ES-I3 (cell line): Measurements from ENCODE around the gene TAF11.
"Not testable (repeated sequence)": the region's sequence is repeated elsewhere in the genome, so short reads cannot be mapped to it uniquely, and the experiment has no call there.

Source experiments
- H3K36me3 ChIP-seq: 2 replicates; pipeline ENCODE4 v1.6.1; 2013; ENCODE audit warnings: mild to moderate bottlenecking, low read length, control low read depth, moderate library complexity; ENCODE audit not compliant: insufficient read depth
- H3K4me1 ChIP-seq: 2 replicates; pipeline ENCODE4 v1.6.1; 2013; ENCODE audit warnings: mild to moderate bottlenecking, control low read depth, low read length; ENCODE audit not compliant: insufficient read depth
- H3K9ac ChIP-seq: 2 replicates; pipeline ENCODE4 v1.6.1; 2013; ENCODE audit warnings: low read depth, mild to moderate bottlenecking, low read length, moderate library complexity
- H3K9me3 ChIP-seq: 2 replicates; pipeline ENCODE4 v1.6.1; 2013; ENCODE audit warnings: mild to moderate bottlenecking, low read length, moderate library complexity; ENCODE audit not compliant: control insufficient read depth, insufficient read depth

TAF11 gene, protein sequence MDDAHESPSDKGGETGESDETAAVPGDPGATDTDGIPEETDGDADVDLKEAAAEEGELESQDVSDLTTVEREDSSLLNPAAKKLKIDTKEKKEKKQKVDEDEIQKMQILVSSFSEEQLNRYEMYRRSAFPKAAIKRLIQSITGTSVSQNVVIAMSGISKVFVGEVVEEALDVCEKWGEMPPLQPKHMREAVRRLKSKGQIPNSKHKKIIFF

DNA sequence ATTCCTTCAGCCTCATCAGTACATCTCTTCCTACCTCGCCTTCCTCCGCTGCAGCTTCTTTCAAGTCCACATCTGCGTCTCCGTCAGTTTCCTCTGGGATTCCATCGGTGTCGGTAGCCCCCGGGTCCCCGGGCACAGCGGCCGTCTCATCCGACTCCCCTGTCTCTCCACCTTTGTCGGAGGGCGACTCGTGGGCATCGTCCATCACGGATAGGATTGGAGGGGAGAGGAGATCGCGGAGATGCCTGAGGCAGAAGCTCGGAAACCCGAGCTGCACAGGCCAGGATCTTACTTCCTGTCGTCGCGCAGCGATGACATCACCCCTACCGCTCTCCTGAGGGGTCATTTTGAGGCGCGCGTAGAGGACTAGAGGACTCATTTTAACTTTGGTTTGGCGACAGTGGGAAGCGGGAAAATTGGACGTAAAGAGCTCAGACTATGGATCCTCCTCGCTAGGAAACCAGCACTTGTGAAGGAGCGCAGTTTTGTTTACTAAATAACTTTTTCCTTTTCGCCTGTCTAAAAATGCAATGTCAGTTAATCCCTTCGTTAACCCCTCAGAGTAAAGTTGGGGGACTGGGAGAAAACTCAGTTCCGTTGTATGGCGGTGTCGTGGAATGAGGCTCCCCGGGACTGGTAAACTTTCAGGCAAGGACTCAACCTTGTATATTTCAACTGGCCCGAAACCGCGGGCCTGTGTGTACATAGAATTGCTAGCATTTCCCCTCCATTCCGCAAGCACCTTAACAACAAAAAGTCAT, at the start of gene TAF11:
TAF11 (minus strand) TSS at position 290 of the 761 bp plus-strand sequence; CDS start at position 205, 85 bp downstream.
- no peaks in the 10 kb centered on the region for H3K36me3 ChIP-seq
- no peaks in the 10 kb centered on the region for H3K4me1 ChIP-seq
- peak within 1 kb of the TSS; percentile 75 for H3K9ac ChIP-seq
- no peaks in the 10 kb centered on the region for H3K9me3 ChIP-seq

GRCh38 chr6:34934516-34934915, 46.7 kb upstream of the TAF11 start:
- Histone ChIP-seq H3K4me1 (no peaks in the 10 kb centered on the region), H3K36me3 (no peaks in the 10 kb centered on the region), H3K9ac (no peak overlapping the region), H3K9me3 (no peaks in the 10 kb centered on the region)

- not testable (repeated sequence) for H3K36me3 ChIP-seq, H3K9ac ChIP-seq, H3K9me3 ChIP-seq, H3K4me1 ChIP-seq
Observed at GRCh38 chr6:34932202-34932601, 44.4 kb upstream of the TAF11 start.

GRCh38 chr6:34930221-34930620, 42.4 kb upstream of the TAF11 start:
- no peaks in the 10 kb centered on the region for H3K36me3 ChIP-seq
- H3K9me3 ChIP-seq: no peaks in the 10 kb centered on the region
- no peak overlapping the region for H3K9ac ChIP-seq
- H3K4me1 ChIP-seq: peaks cover 10% of the 10 kb centered on the region; the same call in 1 of the 2 replicates

DNA sequence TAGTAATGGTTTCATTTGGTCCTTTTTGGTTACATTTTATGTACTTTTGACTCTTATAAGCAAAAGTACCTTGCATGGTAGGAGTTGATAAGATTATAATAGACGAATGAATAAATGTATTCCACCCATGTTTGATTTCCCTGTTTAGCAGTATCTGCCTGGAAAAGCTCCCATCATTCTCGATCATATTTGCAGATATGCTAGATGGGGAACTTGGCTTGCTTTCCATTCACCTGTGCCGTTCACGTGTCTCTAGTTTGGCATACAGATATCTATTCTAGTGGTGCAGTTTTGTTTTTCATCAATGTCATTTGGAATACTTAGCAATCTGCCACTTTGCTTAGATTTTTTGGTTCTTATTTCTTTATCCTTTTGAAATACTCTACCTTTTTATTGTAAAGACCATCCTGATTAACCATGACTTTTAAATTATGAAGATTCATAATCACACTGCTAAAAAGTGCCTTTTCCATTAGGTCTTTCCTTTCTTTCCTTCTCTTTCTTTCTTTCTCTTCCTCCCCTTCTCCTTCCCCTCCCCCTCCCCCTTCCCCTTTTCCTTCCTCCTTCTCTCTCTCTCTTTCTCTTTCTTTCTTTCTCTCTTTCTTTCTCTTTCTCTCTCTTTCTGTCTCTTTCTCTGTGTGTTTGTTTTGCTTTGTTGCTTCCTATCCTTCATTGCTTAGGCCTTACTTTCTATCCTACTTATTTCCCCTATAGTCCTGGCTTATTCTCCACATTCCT, 41.6 kb upstream of the TAF11 start:
- H3K9me3 ChIP-seq: no peaks in the 10 kb centered on the region
- peaks cover 10% of the 10 kb centered on the region; the same call in 1 of the 2 replicates for H3K4me1 ChIP-seq
- H3K36me3 ChIP-seq: no peaks in the 10 kb centered on the region
- H3K9ac ChIP-seq: no peak overlapping the region

DNA sequence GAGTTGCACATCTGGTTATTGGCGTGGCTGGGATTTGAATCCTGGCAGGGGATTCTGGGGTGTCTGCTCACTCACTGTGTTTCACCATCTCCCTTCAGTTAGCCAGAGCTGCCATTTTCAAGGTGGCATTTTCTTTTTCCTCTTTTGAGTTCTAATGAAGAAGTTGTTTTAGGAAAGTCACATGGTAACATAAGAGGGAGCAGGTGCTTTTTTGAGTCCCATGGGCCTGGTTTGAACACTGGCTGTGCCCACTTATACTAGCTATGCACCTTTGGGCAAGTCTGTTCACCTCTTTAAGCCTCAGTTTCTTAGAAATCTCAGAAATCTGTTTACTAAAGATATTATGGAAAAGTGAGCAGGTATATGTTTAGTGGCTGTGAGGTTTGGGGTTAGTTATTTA, 40.9 kb upstream of the TAF11 start:
- Histone ChIP-seq H3K9me3 (no peaks in the 10 kb centered on the region), H3K9ac (no peak overlapping the region), H3K4me1 (peaks cover 10% of the 10 kb centered on the region; the same call in 1 of the 2 replicates), H3K36me3 (no peaks in the 10 kb centered on the region)

DNA sequence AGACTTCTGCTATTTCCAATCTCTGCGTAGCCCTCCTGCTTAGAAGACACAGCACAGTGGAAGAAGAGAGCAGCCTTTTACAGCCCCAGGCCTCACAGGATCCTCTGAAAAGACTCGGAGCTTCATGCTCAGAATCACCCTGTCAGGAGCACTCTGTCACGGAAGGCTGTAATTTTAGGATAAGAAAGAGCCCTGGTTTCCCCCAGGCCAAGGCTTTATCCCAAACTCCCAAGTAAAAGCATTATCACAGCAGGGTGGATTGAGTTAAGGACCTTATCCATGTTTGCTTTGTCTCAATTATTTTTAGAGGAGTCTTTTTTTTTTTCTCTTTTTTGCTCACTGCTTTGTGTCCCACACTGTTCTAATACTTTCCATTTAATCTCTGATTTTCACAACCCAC, 40.4 kb upstream of the TAF11 start:
- no peak overlapping the region for H3K9ac ChIP-seq
- H3K4me1 ChIP-seq: peaks cover 10% of the 10 kb centered on the region; the same call in 1 of the 2 replicates

GRCh38 chr6:34926655-34927054, 38.8 kb upstream of the TAF11 start:
- no peaks in the 10 kb centered on the region for H3K9me3 ChIP-seq
- H3K9ac ChIP-seq: no peak overlapping the region
- no peaks in the 10 kb centered on the region for H3K36me3 ChIP-seq
- peaks cover 10% of the 10 kb centered on the region for H3K4me1 ChIP-seq

More for the DNA sequence above, 40.4 kb upstream of the TAF11 start:
- H3K9me3 ChIP-seq: no peaks in the 10 kb centered on the region
- no peaks in the 10 kb centered on the region for H3K36me3 ChIP-seq

DNA sequence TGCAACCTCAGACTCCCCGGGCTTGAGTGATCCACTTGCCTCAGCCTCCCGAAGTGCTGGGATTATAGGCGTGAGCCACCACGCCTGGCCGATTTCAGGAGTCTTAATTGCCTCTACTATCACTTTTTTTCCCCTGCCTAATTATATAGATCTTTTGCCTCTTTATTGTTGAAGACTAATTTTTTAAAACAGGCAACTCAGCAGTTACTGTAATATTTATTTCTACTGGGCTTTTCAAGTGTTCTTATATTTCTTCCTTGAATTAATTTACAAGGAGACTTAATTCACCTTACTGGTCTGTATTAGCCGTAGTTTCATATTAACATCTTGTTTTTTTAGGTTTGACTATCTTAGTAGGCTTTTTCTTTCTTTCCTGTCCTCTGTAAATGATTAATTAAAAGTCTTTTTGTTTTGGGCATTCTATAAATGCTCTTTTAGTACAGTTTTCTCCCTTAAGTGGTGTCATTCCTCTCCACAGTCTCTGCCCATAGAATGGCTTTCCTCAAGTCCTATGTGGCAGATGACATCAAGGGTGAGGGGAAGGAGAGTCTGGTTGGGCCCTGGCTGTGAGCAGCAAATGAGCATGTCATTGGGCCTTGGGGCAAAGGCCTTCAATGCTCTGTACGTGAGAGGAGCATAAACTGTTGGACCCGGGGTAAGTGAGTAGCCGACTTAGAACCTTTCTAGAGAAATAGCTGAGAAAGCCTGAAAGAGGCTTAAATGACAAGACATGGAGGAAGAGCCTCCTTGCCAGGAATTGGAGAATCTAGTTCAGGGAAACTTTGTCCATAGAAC, 37.2 kb upstream of the TAF11 start:
- Histone ChIP-seq H3K36me3 (no peaks in the 10 kb centered on the region), H3K9ac (no peak overlapping the region), H3K4me1 (peaks cover 10% of the 10 kb centered on the region), H3K9me3 (no peaks in the 10 kb centered on the region)

DNA sequence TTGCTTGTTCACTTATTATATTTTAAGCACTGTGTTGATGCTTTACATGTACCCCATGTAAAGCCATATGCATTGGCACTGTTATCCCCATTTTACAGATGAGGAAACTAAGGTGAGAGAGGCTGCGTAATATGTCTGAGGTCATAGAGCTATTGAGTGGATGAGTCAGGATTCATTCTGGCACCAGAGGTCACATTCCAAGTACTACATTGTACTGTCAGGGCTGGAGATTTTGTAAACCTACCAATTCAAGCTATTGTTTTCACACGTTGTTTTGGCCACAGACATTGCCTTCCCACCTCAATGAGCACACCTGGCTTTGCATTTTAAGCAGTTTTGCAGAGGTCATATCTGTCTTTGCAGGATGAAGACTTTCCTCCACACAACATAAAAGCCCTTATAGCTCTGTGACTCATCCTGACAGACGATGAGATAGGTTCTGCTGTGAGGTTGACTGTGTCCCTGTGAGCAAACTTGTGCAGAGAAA, 34.4 kb upstream of the TAF11 start:
- no peaks in the 10 kb centered on the region for H3K36me3 ChIP-seq
- H3K9ac ChIP-seq: no peak overlapping the region
- H3K9me3 ChIP-seq: no peaks in the 10 kb centered on the region
- H3K4me1 ChIP-seq: peaks cover 10% of the 10 kb centered on the region

DNA sequence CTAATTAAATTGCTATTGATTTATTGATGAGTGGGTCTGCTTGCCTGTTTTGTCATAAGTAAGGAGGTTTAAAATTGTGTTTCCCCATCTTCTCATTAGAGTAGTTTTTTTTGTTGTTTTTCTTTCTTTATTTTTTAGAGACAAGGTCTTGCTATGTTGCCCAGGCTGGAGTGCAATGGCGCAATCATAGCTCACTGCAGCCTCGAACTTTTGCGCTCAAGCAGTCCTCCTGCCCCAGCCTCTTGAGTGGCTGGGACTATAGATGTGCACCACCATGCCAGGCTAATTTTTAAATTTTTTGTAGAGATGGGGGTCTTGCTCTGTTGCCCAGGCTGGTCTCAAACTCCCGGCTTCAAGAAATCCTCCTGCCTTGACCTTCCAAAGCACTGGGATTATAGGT, 32.3 kb upstream of the TAF11 start:
- H3K9ac ChIP-seq: no peak overlapping the region
- H3K4me1 ChIP-seq: no peaks in the 10 kb centered on the region; the same call in 1 of the 2 replicates
- no peaks in the 10 kb centered on the region for H3K36me3 ChIP-seq
- no peaks in the 10 kb centered on the region for H3K9me3 ChIP-seq

- H3K9me3 ChIP-seq: no peaks in the 10 kb centered on the region
- no peak overlapping the region for H3K9ac ChIP-seq
- no peaks in the 10 kb centered on the region; the same call in 1 of the 2 replicates for H3K4me1 ChIP-seq
- H3K36me3 ChIP-seq: no peaks in the 10 kb centered on the region
Observed at GRCh38 chr6:34919651-34920050, 31.8 kb upstream of the TAF11 start.

DNA sequence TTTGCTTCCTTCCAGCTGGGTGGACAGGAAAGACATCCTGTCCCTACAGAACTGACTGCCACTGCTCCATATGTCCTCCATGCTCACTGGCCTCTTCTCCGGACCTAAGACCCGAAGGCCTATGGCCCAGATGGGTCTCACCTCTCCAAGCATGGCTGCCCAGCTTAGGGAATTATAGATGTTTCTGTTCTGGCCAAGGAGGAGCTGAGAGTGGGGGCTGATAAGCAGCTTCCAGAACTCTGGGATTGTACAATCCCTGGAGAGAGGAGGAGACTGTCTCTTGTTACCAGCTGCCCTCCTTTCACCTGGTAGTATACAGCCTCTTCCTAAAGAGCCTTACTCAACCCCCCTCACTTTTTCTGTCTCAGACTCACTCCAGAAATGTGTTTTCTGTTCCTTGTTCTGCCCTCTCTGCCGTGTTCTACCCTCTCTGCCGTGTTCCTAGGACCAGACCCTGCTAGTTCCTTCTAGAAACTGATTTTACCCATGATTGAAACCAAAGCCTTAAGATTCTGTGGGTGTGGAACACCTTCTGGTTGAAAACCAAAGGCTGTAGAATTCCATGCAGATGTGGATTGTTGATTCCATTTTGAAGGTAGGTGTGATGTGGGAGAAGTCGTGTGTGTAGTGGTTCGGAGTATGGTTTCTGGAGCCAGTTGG, 29.9 kb upstream of the TAF11 start:
- Histone ChIP-seq H3K9ac (no peak overlapping the region), H3K36me3 (no peaks in the 10 kb centered on the region), H3K9me3 (no peaks in the 10 kb centered on the region), H3K4me1 (no peaks in the 10 kb centered on the region; the same call in 1 of the 2 replicates)
